H1 (cell line): ENCODE data around the gene ZNF845. TPM values are rescaled to one million over a fixed set of nuclear protein-coding genes. Genes with fewer than 3 reads are reported as not detected.

ENCODE experiments used
- ASH2L ChIP-seq: fragments of 200-600, 300-600 bp; sonication (generic); IDR thresholded peaks from one replicate; pipeline ENCODE4 v1.7.1; 2017; ENCODE audit warnings: low read length
- ATF3 ChIP-seq: IDR thresholded peaks from 2 replicates; pipeline ENCODE4 v1.6.1; 2011; ENCODE audit warnings: low read depth, mild to moderate bottlenecking, low read length; ENCODE audit not compliant: insufficient read depth
- CBX5 ChIP-seq: fragments of 300-800, 300-1000 bp; sonication (generic); IDR thresholded peaks from 2 replicates; pipeline ENCODE4 v1.7.1; 2016; ENCODE audit warnings: antibody characterized with exemption, low read length, low read depth
- CHD2 ChIP-seq: IDR thresholded peaks from 2 replicates; pipeline ENCODE4 v1.6.1; 2012; ENCODE audit warnings: low read length, improper control_type of control experiment
- CTBP2 ChIP-seq: IDR thresholded peaks from 2 replicates; pipeline ENCODE4 v1.7.0; 2011; ENCODE audit warnings: borderline replicate concordance, mild to moderate bottlenecking, moderate library complexity, mixed read lengths, low read length; ENCODE audit not compliant: insufficient read depth, insufficient read length
- E2F6 ChIP-seq: IDR thresholded peaks from 2 replicates; pipeline ENCODE4 v1.6.1; 2012; ENCODE audit warnings: inconsistent platforms
- GTF2F1 ChIP-seq: IDR thresholded peaks from 2 replicates; pipeline ENCODE4 v1.6.1; 2012; ENCODE audit warnings: low read depth, low read length, improper control_type of control experiment, borderline replicate concordance
- JUND ChIP-seq: IDR thresholded peaks from 2 replicates; pipeline ENCODE4 v1.6.1; 2011; ENCODE audit warnings: mild to moderate bottlenecking, improper control_type of control experiment, low read length
- KDM5A ChIP-seq: fragments of 200-600 bp; IDR thresholded peaks from 2 replicates; pipeline ENCODE4 v1.7.1; 2012; ENCODE audit warnings: mild to moderate bottlenecking, low read length, inconsistent platforms, mixed read lengths
- POLR2A ChIP-seq, 2 experiments: IDR thresholded peaks; 1 replicate in 1 of 2; 2 replicates in 1 of 2; pipeline ENCODE4 v1.6.1; 2011; ENCODE audit warnings: low read depth in 2 of 2, low read length in 2 of 2, mild to moderate bottlenecking in 2 of 2; ENCODE audit errors: control extremely low read depth in 1 of 2
- polyA plus RNA-seq, 7 experiments: library from polyadenylated mRNA; depleted of rRNA in 3 of 7; stranded (reverse) in 5 of 7; unstranded in 2 of 7; fragments of >200 nt in 5 of 7; fragments of 200-250 nt in 2 of 7; gene quantifications; 1 replicate in 5 of 7; 2 replicates in 1 of 7; 4 replicates in 1 of 7; pipeline versions ENCODE4 v1.2.1 to v1.2.3, GENCODE V29; 2011 to 2013; ENCODE audit warnings: missing spikeins in 2 of 7, mixed read lengths in 2 of 7
- total RNA-seq: library from RNA; stranded (reverse); fragmentation: NEBNext Ultra II Directional; extraction: Animal tissue kit (Norgen Biotek cat#: 25700); gene quantifications from 2 replicates; pipeline ENCODE4 v1.2.1, GENCODE V29; 2021

The ZNF845 gene
- total and polyA plus RNA-seq, 2 of the 8 experiments (the other 6 are each of a cell fraction or from before 2014, with no cell fraction given) = 3.6 to 22.5 TPM

GRCh38 chr19:53333463-53334449 is at the start of gene ZNF845 (continued):
- no peak for TF ChIP-seq ATF3
- TF ChIP-seq E2F6 = peak; percentile 57
- TF ChIP-seq KDM5A = no peak
- no peak for TF ChIP-seq GTF2F1
- TF ChIP-seq POLR2A (IDR thresholded peaks at IDR 0.05; ENCODE audit: control extremely low read depth in 1 of 2, low read depth in 2 of 2, low read length in 2 of 2) = peak in 1 of 2 experiments; percentile 82; a peak in 2 of 3 replicates
- no peak for TF ChIP-seq CTBP2
- no peak for TF ChIP-seq JUND
- TF ChIP-seq CHD2 = no peak
- TF ChIP-seq CBX5 = no peak
- TF ChIP-seq ASH2L = no peak
